ENCODE results near the gene TEX54. TPM values are rescaled to one million over a fixed set of nuclear protein-coding genes. Genes with fewer than 3 reads are reported as not detected.

Gene TEX54
- total RNA-seq = 1 to 10 TPM in 1 of 3 donors, not detected in 2; 1.6 TPM

DNA sequence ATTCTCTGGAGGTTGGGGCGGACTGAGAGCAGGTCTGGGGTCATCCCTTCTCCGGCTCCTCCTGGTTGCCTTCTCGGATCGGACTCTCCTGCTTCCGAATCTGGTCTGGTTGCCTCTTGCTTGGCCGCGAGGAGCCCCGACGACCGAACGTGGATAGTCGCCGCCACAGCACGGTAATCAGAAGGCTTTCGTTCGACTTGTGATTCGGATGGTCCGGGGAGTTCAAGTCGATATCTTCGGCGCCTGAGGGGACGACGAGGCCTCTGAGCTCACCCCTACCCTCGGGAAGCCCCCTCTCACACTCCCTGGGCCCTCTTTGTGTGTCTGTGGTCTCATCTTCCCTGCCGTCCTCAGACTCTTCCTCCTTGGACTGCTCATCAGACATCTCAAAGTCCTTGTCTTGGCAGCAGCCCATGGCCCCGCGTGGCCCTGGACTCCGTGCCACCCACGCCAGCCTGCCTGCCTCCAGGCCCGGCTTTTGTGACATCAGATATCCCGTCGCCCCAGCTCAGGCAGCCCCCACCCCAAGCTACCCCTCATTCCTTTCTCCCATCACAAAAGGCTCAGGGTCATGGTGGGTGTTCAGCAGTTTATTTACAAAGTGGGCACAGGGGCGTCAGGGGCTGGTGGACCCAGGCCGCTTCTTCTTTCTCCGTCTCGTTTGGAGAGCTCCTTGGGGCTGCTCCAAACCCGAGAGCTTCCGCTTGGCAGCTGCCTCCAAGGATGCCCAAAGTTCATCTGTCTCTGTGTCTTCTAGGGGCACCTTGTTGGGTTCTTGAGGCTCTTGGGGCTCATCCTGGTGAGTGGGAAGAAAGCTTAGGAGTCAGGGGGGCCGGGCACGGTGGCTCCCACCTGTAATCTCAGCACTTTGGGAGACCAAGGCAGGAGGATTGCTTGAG, at the start of gene TEX54:
TEX54 (minus strand) TSS at position 506 of the 899 bp plus-strand sequence.
- Histone ChIP-seq H3K4me1 (peaks cover 4 to 6% of the 10 kb centered on the region in 2 donors), H3K27ac (peak within 1 kb of the TSS; percentile 98), H3K4me3 (peak within 1 kb of the TSS; percentile 74 to 92 (median 88)), H3K36me3 (no peaks in the 10 kb centered on the region), H3K9me3 (no peaks in the 10 kb centered on the region), H3K27me3 (no peaks in the 10 kb centered on the region)
- intact Hi-C loops (cut with DNase I; ENCODE audit: low total_unique reads) = loop anchor here (10.0 kb wide), 1 partner anchor 48 kb away; the partner anchor contains the start of gene TMEM179B
- DNase-seq (ENCODE audit: low spot score in 2 of 2) = peak; percentile 59 to 64
- TF ChIP-seq POLR2AphosphoS5 (IDR thresholded peaks at IDR 0.05) = no peak
- TF ChIP-seq, protein P1, sequence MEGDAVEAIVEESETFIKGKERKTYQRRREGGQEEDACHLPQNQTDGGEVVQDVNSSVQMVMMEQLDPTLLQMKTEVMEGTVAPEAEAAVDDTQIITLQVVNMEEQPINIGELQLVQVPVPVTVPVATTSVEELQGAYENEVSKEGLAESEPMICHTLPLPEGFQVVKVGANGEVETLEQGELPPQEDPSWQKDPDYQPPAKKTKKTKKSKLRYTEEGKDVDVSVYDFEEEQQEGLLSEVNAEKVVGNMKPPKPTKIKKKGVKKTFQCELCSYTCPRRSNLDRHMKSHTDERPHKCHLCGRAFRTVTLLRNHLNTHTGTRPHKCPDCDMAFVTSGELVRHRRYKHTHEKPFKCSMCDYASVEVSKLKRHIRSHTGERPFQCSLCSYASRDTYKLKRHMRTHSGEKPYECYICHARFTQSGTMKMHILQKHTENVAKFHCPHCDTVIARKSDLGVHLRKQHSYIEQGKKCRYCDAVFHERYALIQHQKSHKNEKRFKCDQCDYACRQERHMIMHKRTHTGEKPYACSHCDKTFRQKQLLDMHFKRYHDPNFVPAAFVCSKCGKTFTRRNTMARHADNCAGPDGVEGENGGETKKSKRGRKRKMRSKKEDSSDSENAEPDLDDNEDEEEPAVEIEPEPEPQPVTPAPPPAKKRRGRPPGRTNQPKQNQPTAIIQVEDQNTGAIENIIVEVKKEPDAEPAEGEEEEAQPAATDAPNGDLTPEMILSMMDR (IDR thresholded peaks at IDR 0.05) = no peak
- no peak for TF ChIP-seq POLR2A (IDR thresholded peaks at IDR 0.05)

DNA sequence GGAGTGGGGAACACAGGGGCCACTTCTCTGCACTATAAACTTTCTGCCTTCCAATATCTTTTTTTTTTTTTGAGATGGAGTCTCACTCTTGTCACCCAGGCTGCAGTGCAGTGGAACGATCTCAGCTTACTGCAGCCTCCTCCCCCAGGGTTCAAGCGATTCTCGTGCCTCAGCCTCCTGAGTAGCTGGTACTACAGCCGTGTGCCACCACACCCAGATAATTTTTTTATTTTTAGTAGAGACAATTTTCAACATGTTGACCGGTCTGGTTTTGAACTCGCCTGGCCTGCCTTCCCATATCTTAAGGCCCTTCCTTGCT, 49.7 kb upstream of the TEX54 start:
- H3K27me3 ChIP-seq = no peaks in the 10 kb centered on the region
- TF ChIP-seq, protein P1 (IDR thresholded peaks at IDR 0.05) = no peak
- TF ChIP-seq POLR2AphosphoS5 (IDR thresholded peaks at IDR 0.05) (no peak), POLR2A (IDR thresholded peaks at IDR 0.05) (no peak)
- H3K4me1 ChIP-seq = peaks cover 3 to 29% of the 10 kb centered on the region in 2 donors
- peak overlapping the region; percentile 68 to 99 (median 92) for H3K4me3 ChIP-seq
- H3K27ac ChIP-seq = peak overlapping the region; percentile 97 to 100
- H3K9me3 ChIP-seq = no peaks in the 10 kb centered on the region
- peaks cover 14% of the 10 kb centered on the region for H3K36me3 ChIP-seq
- no peak for DNase-seq (ENCODE audit: low spot score in 2 of 2)
- intact Hi-C loops (cut with DNase I; ENCODE audit: low total_unique reads) = no loop called here

DNA sequence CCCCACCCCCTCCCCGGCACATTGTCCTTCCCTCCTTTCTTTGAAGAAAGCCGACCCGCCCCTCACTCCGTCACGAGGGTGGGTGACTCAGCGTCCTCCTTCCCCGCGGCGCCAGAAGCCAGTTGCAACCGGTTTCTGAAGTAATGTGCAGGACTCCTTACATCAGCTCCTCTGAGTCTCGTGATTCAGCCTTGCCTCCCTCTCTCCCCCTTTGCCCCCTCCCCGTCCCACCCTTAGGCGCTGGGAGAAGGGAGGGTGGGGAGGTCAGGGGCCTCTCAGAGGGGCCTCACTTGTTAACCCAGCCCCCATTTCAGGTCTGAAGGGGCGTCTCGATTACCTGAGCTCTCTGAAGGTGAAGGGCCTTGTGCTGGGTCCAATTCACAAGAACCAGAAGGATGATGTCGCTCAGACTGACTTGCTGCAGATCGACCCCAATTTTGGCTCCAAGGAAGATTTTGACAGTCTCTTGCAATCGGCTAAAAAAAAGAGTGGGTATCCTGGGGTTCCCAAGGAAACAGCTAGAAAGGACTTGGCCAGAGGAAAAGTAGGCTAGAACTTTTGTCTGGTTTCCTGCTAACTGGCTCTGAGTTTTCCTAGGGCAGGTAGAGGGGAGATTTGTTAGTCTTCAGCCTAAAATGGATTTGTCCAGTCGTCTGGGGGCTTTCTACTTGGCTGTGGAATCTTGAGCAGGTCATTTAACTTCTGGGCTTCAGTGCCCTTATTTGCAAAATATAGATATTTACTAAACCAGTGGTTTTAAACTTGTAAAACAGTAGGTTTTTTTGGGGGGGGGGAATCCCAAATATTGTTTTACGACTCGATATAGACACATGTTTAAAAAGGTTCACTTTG, 49.2 kb upstream of the TEX54 start:
- Histone ChIP-seq H3K4me1 (peaks cover 3 to 29% of the 10 kb centered on the region in 2 donors), H3K36me3 (peaks cover 9% of the 10 kb centered on the region), H3K9me3 (no peaks in the 10 kb centered on the region), H3K4me3 (peak overlapping the region; percentile 68 to 99 (median 92)), H3K27me3 (no peaks in the 10 kb centered on the region), H3K27ac (peak overlapping the region; percentile 97 to 100)
- intact Hi-C loops (cut with DNase I; ENCODE audit: low total_unique reads) = no loop called here
- no peak for TF ChIP-seq POLR2A (IDR thresholded peaks at IDR 0.05)
- peak in 2 of 3 donors; percentile 85 to 97 for TF ChIP-seq POLR2AphosphoS5 (IDR thresholded peaks at IDR 0.05)
- DNase-seq (ENCODE audit: low spot score in 2 of 2) = peak; percentile 96 to 98

DNA sequence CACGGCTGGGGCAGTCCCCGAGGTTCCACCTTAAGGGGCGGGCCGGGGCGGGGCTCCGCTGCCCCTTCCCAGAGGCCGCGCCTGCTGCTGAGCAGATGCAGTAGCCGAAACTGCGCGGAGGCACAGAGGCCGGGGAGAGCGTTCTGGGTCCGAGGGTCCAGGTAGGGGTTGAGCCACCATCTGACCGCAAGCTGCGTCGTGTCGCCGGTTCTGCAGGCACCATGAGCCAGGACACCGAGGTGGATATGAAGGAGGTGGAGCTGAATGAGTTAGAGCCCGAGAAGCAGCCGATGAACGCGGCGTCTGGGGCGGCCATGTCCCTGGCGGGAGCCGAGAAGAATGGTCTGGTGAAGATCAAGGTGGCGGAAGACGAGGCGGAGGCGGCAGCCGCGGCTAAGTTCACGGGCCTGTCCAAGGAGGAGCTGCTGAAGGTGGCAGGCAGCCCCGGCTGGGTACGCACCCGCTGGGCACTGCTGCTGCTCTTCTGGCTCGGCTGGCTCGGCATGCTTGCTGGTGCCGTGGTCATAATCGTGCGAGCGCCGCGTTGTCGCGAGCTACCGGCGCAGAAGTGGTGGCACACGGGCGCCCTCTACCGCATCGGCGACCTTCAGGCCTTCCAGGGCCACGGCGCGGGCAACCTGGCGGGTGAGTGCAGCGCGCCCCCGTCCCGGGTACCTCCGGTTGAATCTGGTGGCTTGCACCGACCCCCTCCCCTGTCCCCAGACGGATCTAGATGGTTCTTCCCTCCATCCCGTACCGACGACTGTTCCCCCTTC, 48.4 kb upstream of the TEX54 start, which contains the start of gene SLC3A2:
SLC3A2 (plus strand) TSS at position 94 of the 776 bp plus-strand sequence; CDS start at position 222, 128 bp downstream.
- H3K4me1 ChIP-seq = peaks cover 3 to 29% of the 10 kb centered on the region in 2 donors
- peaks cover 4% of the 10 kb centered on the region for H3K36me3 ChIP-seq
- intact Hi-C loops (cut with DNase I; ENCODE audit: low total_unique reads) = no loop called here
- no peaks in the 10 kb centered on the region for H3K27me3 ChIP-seq
- peak within 1 kb of the TSS; percentile 68 to 99 (median 92) for H3K4me3 ChIP-seq
- TF ChIP-seq POLR2AphosphoS5 (IDR thresholded peaks at IDR 0.05) (peak; percentile 96 to 98 (median 97)), POLR2A (IDR thresholded peaks at IDR 0.05) (peak; percentile 99)
- TF ChIP-seq, protein P1 (IDR thresholded peaks at IDR 0.05) = peak; percentile 36 to 66 (median 62)
- peak; percentile 92 to 94 for DNase-seq (ENCODE audit: low spot score in 2 of 2)
- peak within 1 kb of the TSS; percentile 97 to 100 for H3K27ac ChIP-seq
- no peaks in the 10 kb centered on the region for H3K9me3 ChIP-seq

All from breast epithelium (tissue), 4 donors.